HG03520 (cell line): ENCODE data around the gene KLHDC3.
"Not testable (repeated sequence)": the region's sequence is repeated elsewhere in the genome, so short reads cannot be mapped to it uniquely, and the experiment has no call there.

Experiments
- ATAC-seq: cut with Tn5 transposase; IDR thresholded peaks from one replicate; pipeline ENCODE4 v1.9.1; 2021; ENCODE audit warnings: mild to moderate bottlenecking, moderate library complexity; ENCODE audit not compliant: unreplicated experiment

Gene KLHDC3

GRCh38 chr6:42987533-42988451 lies 26.3 kb upstream of the KLHDC3 start:
- ATAC-seq: no peak

- no peak for ATAC-seq
Observed at GRCh38 chr6:42988486-42989020, 25.5 kb upstream of the KLHDC3 start.

- ATAC-seq: no peak
Observed at GRCh38 chr6:42989923-42990322, 24.1 kb upstream of the KLHDC3 start.

GRCh38 chr6:42993445-42993844 lies 20.6 kb upstream of the KLHDC3 start:
- ATAC-seq: no peak

GRCh38 chr6:42996513-42996912 lies 17.5 kb upstream of the KLHDC3 start:
- ATAC-seq: no peak

GRCh38 chr6:42998205-42998604 lies 15.8 kb upstream of the KLHDC3 start:
- ATAC-seq: not testable (repeated sequence)

- no peak for ATAC-seq
Observed at GRCh38 chr6:43001843-43002242, 12.2 kb upstream of the KLHDC3 start.

- no peak for ATAC-seq
Observed at GRCh38 chr6:43005844-43006243, 8.2 kb upstream of the KLHDC3 start.

GRCh38 chr6:43006251-43006650 lies 7.8 kb upstream of the KLHDC3 start:
- ATAC-seq: no peak

- ATAC-seq: no peak
Observed at GRCh38 chr6:43007126-43007525, 6.9 kb upstream of the KLHDC3 start.

GRCh38 chr6:43009124-43009523 lies 4.9 kb upstream of the KLHDC3 start:
- no peak for ATAC-seq

GRCh38 chr6:43011207-43011606 lies 2.8 kb upstream of the KLHDC3 start:
- no peak for ATAC-seq

- ATAC-seq: no peak
Observed at GRCh38 chr6:43012364-43012763, 1.7 kb upstream of the KLHDC3 start.

- no peak for ATAC-seq
Observed at GRCh38 chr6:43013097-43013842, 779 bp upstream of the KLHDC3 start.

GRCh38 chr6:43014434-43014909 lies 423 bp downstream of the KLHDC3 start:
- no peak for ATAC-seq

GRCh38 chr6:43016176-43016942 lies 2.3 kb downstream of the KLHDC3 start:
- ATAC-seq: no peak

- no peak for ATAC-seq
Observed at GRCh38 chr6:43016943-43017334, 2.9 kb downstream of the KLHDC3 start.

- no peak for ATAC-seq
Observed at GRCh38 chr6:43019152-43019551, 5.1 kb downstream of the KLHDC3 start.

- ATAC-seq: no peak
Observed at GRCh38 chr6:43020052-43020705, 6.1 kb downstream of the KLHDC3 start.

GRCh38 chr6:43020847-43021246 lies 6.8 kb downstream of the KLHDC3 start:
- ATAC-seq: no peak
